ENCODE measurements around the gene KRTAP3-2.

GRCh38 chr17:40952661-40953060 lies 47.0 kb downstream of the KRTAP3-2 start:
- TF ChIP-seq EP300 (IDR thresholded peaks at IDR 0.05), result no peak
- no peak for TF ChIP-seq CTCF (IDR thresholded peaks at IDR 0.05)
- peak in 1 of 2 donors; percentile 19 for TF ChIP-seq POLR2AphosphoS5 (IDR thresholded peaks at IDR 0.05)

Data from esophagus muscularis mucosa (tissue), 4 donors.